NCI-H2107 treated with DMSO at 0.1 percent for 48 hours (cell line): ENCODE data around the gene C2.
"Not testable (repeated sequence)": the region's sequence is repeated elsewhere in the genome, so short reads cannot be mapped to it uniquely, and the experiment has no call there.

Experiments used
- DNase-seq: peaks from one replicate; lab custom pipeline; 2025; ENCODE audit not compliant: unreplicated experiment; lab: John Stamatoyannopoulos, UW

Gene C2

GRCh38 chr6:31898383-31899011 lies 29.0 kb upstream of the C2 start:
- DNase-seq: peak; percentile 25

- no peak for DNase-seq
Measured at GRCh38 chr6:31899215-31899614, 28.3 kb upstream of the C2 start.

- no peak for DNase-seq
Measured at GRCh38 chr6:31899882-31900722, 27.4 kb upstream of the C2 start.

GRCh38 chr6:31900917-31901414 lies 26.6 kb upstream of the C2 start:
- DNase-seq: no peak

GRCh38 chr6:31901415-31901952 lies 26.0 kb upstream of the C2 start:
- no peak for DNase-seq

GRCh38 chr6:31901953-31902643 lies 25.4 kb upstream of the C2 start, which contains the start of gene ZBTB12:
TSS of gene ZBTB12 (minus strand) at chr6:31902086. CDS start at chr6:31901305, 781 bp downstream.
- DNase-seq: peak; percentile 61

GRCh38 chr6:31903957-31904356 lies 23.6 kb upstream of the C2 start:
- DNase-seq: no peak

GRCh38 chr6:31905041-31905440 lies 22.5 kb upstream of the C2 start:
- no peak for DNase-seq

GRCh38 chr6:31906122-31906521 lies 21.4 kb upstream of the C2 start:
- no peak for DNase-seq

- DNase-seq: not testable (repeated sequence)
Measured at GRCh38 chr6:31906727-31907126, 20.8 kb upstream of the C2 start.

GRCh38 chr6:31907158-31907813 lies 20.2 kb upstream of the C2 start:
- peak; percentile 16 for DNase-seq

- not testable (repeated sequence) for DNase-seq
Measured at GRCh38 chr6:31908255-31908654, 19.3 kb upstream of the C2 start.

- DNase-seq: no peak
Measured at GRCh38 chr6:31908791-31909190, 18.7 kb upstream of the C2 start.

GRCh38 chr6:31909298-31909697 lies 18.2 kb upstream of the C2 start:
- not testable (repeated sequence) for DNase-seq

- no peak for DNase-seq
Measured at GRCh38 chr6:31911826-31912585, 15.5 kb upstream of the C2 start.

- DNase-seq: no peak
Measured at GRCh38 chr6:31915351-31915750, 12.2 kb upstream of the C2 start.

GRCh38 chr6:31915756-31916155 lies 11.8 kb upstream of the C2 start:
- no peak for DNase-seq

GRCh38 chr6:31918069-31918720 lies 9.3 kb upstream of the C2 start:
- DNase-seq: no peak

GRCh38 chr6:31919624-31920303 lies 7.8 kb upstream of the C2 start:
- no peak for DNase-seq
